Testis (tissue), 3 donors: ENCODE data around the gene CYP26A1. TPM values are rescaled to one million over a fixed set of nuclear protein-coding genes. Genes with fewer than 3 reads are reported as not detected.
A peak's percentile ranks its signal among the peaks of the same experiment; 100 is the strongest.

ENCODE experiments used
- DNase-seq: peaks from one replicate; pipeline ENCODE4 v3.0.0-alpha.2; 2019
- H3K27ac ChIP-seq, 2 donors: fragments of 200-600 bp; sonication (generic); one replicate each; pipeline ENCODE4 v1.5.1; 2019
- H3K27me3 ChIP-seq: fragments of 200-600 bp; sonication (generic); one replicate; pipeline ENCODE4 v1.5.1; 2019
- H3K36me3 ChIP-seq: fragments of 200-600 bp; sonication (generic); one replicate; pipeline ENCODE4 v1.5.1; 2017; ENCODE audit warnings: low read depth; ENCODE audit errors: missing control alignments
- H3K4me1 ChIP-seq: fragments of 200-600 bp; sonication (generic); one replicate; pipeline ENCODE4 v1.5.1; 2019
- H3K4me3 ChIP-seq, 2 donors: fragments of 200-600 bp; sonication (generic); one replicate each; pipeline ENCODE4 v1.5.1; 2017 to 2019
- H3K9me3 ChIP-seq: fragments of 200-600 bp; sonication (generic); one replicate; pipeline ENCODE4 v1.5.1; 2017
- POLR2A ChIP-seq: fragments of 450-650 bp; IDR thresholded peaks from one replicate; pipeline ENCODE4 v1.6.1; 2017; ENCODE audit warnings: antibody characterized with exemption, mild to moderate bottlenecking, moderate library complexity
- WGBS, 2 donors: methylation state at CpG; one replicate each; pipeline ENCODE4 v1.1.5; 2018; 5-methylcytosine and 5-hydroxymethylcytosine counted together
- intact Hi-C: fragments of 100-400 bp; cut with DNase I; formaldehyde crosslinking; loops from one replicate; pipeline ENCODE4 v1.15.1; 2023; ENCODE audit warnings: low total_unique reads
- polyA plus RNA-seq: library from polyadenylated mRNA; stranded (reverse); fragments of 350-450 nt; fragmentation: Illumina TruSeq; extraction: RNeasy Lipid Tissue Mini Kit (QIAGEN cat#74804); gene quantifications from one replicate; pipeline ENCODE4 v1.2.3, GENCODE V29; 2014; ENCODE audit warnings: low read depth, low replicate concordance; ENCODE audit not compliant: insufficient read depth
- total RNA-seq, 2 donors: library from RNA; depleted of rRNA; stranded (reverse); fragments of >200 nt; gene quantifications; one replicate each; pipeline ENCODE4 v1.2.3, GENCODE V29; 2016
- TF ChIP-seq, protein P1 (sequence below), 3 experiments: fragments of 450-650 bp in 2 of 3; fragments of 200-600 bp in 1 of 3; sonication (generic) in 1 of 3; IDR thresholded peaks; one replicate each; pipeline ENCODE4 v1.5.1; 2016 to 2019; ENCODE audit warnings: antibody characterized with exemption in 3 of 3, mild to moderate bottlenecking in 2 of 3, moderate library complexity in 1 of 3

CYP26A1 gene
- total and polyA plus RNA-seq, 3 donors from 2014 or later: 0.57 TPM; not detected in 2

DNA sequence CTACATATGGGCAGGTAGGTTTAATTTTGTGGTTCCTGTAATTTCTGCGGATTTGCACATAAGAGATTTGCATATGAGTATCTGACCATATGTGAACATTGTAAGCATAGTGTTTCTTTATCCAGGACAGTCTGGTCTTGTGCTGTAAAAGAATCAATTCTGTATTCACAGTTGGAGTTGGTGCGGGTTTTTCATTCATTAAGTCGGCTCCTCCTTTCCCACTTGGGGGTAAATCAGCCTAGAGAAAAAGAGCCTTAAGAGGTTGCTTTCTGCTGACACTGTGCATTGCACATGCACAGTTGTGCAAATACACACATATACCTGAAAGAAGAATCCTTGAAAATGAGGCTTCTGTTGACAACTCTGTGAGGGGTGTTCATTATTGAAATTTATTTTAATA, 19.2 kb upstream of the CYP26A1 start:
- H3K4me1 ChIP-seq: no peaks in the 10 kb centered on the region
- intact Hi-C loops: loop anchor here (10.0 kb wide), 1 partner anchor 250 kb away; no protein-coding TSS in a partner anchor
- no peaks in the 10 kb centered on the region for H3K27me3 ChIP-seq
- no peak overlapping the region for H3K27ac ChIP-seq
- no peak for TF ChIP-seq POLR2A
- TF ChIP-seq, protein P1, sequence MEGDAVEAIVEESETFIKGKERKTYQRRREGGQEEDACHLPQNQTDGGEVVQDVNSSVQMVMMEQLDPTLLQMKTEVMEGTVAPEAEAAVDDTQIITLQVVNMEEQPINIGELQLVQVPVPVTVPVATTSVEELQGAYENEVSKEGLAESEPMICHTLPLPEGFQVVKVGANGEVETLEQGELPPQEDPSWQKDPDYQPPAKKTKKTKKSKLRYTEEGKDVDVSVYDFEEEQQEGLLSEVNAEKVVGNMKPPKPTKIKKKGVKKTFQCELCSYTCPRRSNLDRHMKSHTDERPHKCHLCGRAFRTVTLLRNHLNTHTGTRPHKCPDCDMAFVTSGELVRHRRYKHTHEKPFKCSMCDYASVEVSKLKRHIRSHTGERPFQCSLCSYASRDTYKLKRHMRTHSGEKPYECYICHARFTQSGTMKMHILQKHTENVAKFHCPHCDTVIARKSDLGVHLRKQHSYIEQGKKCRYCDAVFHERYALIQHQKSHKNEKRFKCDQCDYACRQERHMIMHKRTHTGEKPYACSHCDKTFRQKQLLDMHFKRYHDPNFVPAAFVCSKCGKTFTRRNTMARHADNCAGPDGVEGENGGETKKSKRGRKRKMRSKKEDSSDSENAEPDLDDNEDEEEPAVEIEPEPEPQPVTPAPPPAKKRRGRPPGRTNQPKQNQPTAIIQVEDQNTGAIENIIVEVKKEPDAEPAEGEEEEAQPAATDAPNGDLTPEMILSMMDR (IDR thresholded peaks at IDR 0.05): no peak
- WGBS, 2 donors: 91 to 95% methylated on average over 3 of the region's 3 CpGs
- no peaks in the 10 kb centered on the region for H3K36me3 ChIP-seq
- no peaks in the 10 kb centered on the region for H3K9me3 ChIP-seq
- no peak for DNase-seq
- no peak overlapping the region for H3K4me3 ChIP-seq

GRCh38 chr10:93058139-93058538, 15.6 kb upstream of the CYP26A1 start:
- Histone ChIP-seq H3K27ac (no peak overlapping the region), H3K27me3 (no peaks in the 10 kb centered on the region), H3K36me3 (no peaks in the 10 kb centered on the region), H3K4me1 (peaks cover 9% of the 10 kb centered on the region), H3K9me3 (no peaks in the 10 kb centered on the region), H3K4me3 (no peak overlapping the region)
- intact Hi-C loops: loop anchor here (10.0 kb wide), 1 partner anchor 253 kb away; no protein-coding TSS in a partner anchor
- no peak for DNase-seq
- 90 to 95% methylated on average over 3 of the region's 3 CpGs for WGBS, 2 donors
- no peak for TF ChIP-seq POLR2A
- TF ChIP-seq, protein P1 (IDR thresholded peaks at IDR 0.05): no peak

GRCh38 chr10:93059975-93060886, 13.5 kb upstream of the CYP26A1 start, which contains the start of gene CYP26C1:
Gene CYP26C1, plus strand, starts transcription at chr10:93060798. Its CDS starts 466 bp downstream, at chr10:93061264.
- Histone ChIP-seq H3K4me1 (peaks cover 9% of the 10 kb centered on the region), H3K4me3 (peak within 1 kb of the TSS in 1 of 2 donors; percentile 36), H3K9me3 (no peaks in the 10 kb centered on the region), H3K36me3 (no peaks in the 10 kb centered on the region), H3K27ac (no peak within 1 kb of the TSS), H3K27me3 (no peaks in the 10 kb centered on the region)
- WGBS, 2 donors: 49 to 64% methylated on average over 60 to 67 of the region's 67 CpGs
- no peak for DNase-seq
- TF ChIP-seq, protein P1 (IDR thresholded peaks at IDR 0.05): no peak
- no peak for TF ChIP-seq POLR2A
- intact Hi-C loops: loop anchor here (10.0 kb wide), 1 partner anchor 255 kb away; no protein-coding TSS in a partner anchor

DNA sequence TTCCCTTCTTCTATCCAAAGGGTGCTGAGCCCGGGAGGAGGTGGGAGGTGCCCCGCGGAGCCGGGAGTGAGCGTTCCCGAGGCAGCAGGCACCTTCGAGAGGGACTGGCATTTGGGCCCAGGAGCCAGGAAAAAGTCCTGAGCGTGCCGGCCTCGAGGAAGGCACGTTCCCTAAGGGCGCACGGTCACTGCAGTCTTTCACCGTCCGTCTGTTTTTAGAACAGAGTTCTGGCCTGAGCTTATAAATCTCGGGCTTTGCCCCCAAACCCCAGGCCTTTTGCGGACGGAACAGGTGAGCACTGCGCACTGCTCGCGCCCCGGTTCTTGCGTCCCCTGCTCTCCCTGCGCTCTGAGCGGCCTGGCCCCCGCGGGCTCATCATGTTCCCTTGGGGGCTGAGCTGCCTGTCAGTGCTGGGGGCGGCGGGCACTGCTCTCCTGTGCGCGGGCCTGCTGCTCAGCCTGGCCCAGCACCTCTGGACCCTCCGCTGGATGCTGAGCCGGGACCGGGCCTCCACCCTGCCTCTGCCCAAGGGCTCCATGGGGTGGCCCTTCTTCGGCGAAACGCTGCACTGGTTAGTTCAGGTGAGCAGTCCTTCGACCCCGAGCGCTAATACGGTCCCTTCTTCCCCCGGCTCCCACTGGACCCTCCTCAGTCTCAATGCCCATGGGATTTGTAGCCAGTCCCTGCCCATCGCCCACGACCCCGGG, 12.7 kb upstream of the CYP26A1 start:
- no peaks in the 10 kb centered on the region for H3K27me3 ChIP-seq
- WGBS, 2 donors: 45 to 62% methylated on average over 20 to 43 of the region's 45 CpGs
- H3K4me1 ChIP-seq: peaks cover 9% of the 10 kb centered on the region
- H3K4me3 ChIP-seq: peak overlapping the region in 1 of 2 donors; percentile 36
- H3K9me3 ChIP-seq: no peaks in the 10 kb centered on the region
- no peak for DNase-seq
- no peak overlapping the region for H3K27ac ChIP-seq
- TF ChIP-seq, protein P1 (IDR thresholded peaks at IDR 0.05): no peak
- no peak for TF ChIP-seq POLR2A
- no peaks in the 10 kb centered on the region for H3K36me3 ChIP-seq
- intact Hi-C loops: no loop called here
